GM23338 (cell line): ENCODE results near the gene PSORS1C2. TPM values are rescaled to one million over a fixed set of nuclear protein-coding genes. Genes with fewer than 3 reads are reported as not detected.

Experiments used
- ATAC-seq: fragments of 200-7000 bp; cut with Tn5 transposase; 3 replicates; pipeline ENCODE4 v1.9.1; 2020
- DNase-seq: peaks from one replicate; pipeline ENCODE4 v3.0.0-alpha.2; 2015; ENCODE audit warnings: low spot score
- H2AFZ ChIP-seq: fragments of 200-600 bp; sonication (generic); 2 replicates; pipeline ENCODE4 v1.8.0; 2016; ENCODE audit warnings: antibody characterized with exemption, mild to moderate bottlenecking, moderate library complexity
- H3F3A ChIP-seq: fragments of 200-600 bp; sonication (generic); replicated peaks from 2 replicates; pipeline ENCODE4 v1.8.0; 2017; ENCODE audit warnings: antibody characterized with exemption, mixed run types, low read depth
- H3K27ac ChIP-seq: fragments of 200-600 bp; sonication (generic); 2 replicates; pipeline ENCODE4 v1.6.1; 2016; ENCODE audit warnings: low read depth
- H3K27me3 ChIP-seq: fragments of 200-600 bp; sonication (generic); 2 replicates; pipeline ENCODE4 v1.8.0; 2016; ENCODE audit warnings: mild to moderate bottlenecking, mixed run types, moderate library complexity; ENCODE audit not compliant: insufficient read depth
- H3K36me3 ChIP-seq: fragments of 200-600 bp; sonication (generic); 2 replicates; pipeline ENCODE4 v1.8.0; 2016; ENCODE audit warnings: mild to moderate bottlenecking; ENCODE audit not compliant: insufficient read depth
- H3K4me1 ChIP-seq: fragments of 200-600 bp; sonication (generic); 2 replicates; pipeline ENCODE4 v1.8.0; 2016; ENCODE audit warnings: mild to moderate bottlenecking, moderate library complexity; ENCODE audit not compliant: insufficient read depth
- H3K4me2 ChIP-seq: fragments of 200-600 bp; sonication (generic); 2 replicates; pipeline ENCODE4 v1.7.1; 2017; ENCODE audit warnings: mixed run types
- H3K4me3 ChIP-seq: fragments of 200-600 bp; sonication (generic); 2 replicates; pipeline ENCODE4 v1.6.1; 2016; ENCODE audit warnings: mixed run types
- H3K79me2 ChIP-seq: fragments of 200-600 bp; sonication (generic); replicated peaks from 2 replicates; pipeline ENCODE4 v1.8.0; 2017; ENCODE audit warnings: mild to moderate bottlenecking; ENCODE audit not compliant: insufficient read depth
- H3K9me2 ChIP-seq: fragments of 200-600 bp; sonication (generic); 2 replicates; pipeline ENCODE4 v1.8.0; 2017; ENCODE audit not compliant: insufficient read depth
- H4K20me1 ChIP-seq: fragments of 200-600 bp; sonication (generic); replicated peaks from 2 replicates; pipeline ENCODE4 v1.8.0; 2017; ENCODE audit warnings: mild to moderate bottlenecking; ENCODE audit not compliant: insufficient read depth
- H3K27ac Mint-ChIP-seq: 2 replicates; pipeline ENCODE4 v1.8.0; 2020; ENCODE audit warnings: inconsistent platforms, mild to moderate bottlenecking, moderate library complexity, mixed read lengths
- H3K27me3 Mint-ChIP-seq: 3 replicates; pipeline ENCODE4 v1.8.0; 2022; ENCODE audit warnings: low read depth, mild to moderate bottlenecking, moderate library complexity, mixed read lengths, inconsistent platforms; ENCODE audit not compliant: insufficient read depth, poor library complexity
- H3K36me3 Mint-ChIP-seq: 3 replicates; pipeline ENCODE4 v1.8.0; 2021; ENCODE audit warnings: low read depth, mild to moderate bottlenecking, inconsistent platforms, moderate library complexity, mixed read lengths
- H3K4me1 Mint-ChIP-seq: 3 replicates; pipeline ENCODE4 v1.8.0; 2020; ENCODE audit warnings: mild to moderate bottlenecking, inconsistent platforms, mixed read lengths
- H3K4me3 Mint-ChIP-seq: 3 replicates; pipeline ENCODE4 v1.8.0; 2021; ENCODE audit warnings: moderate library complexity, mild to moderate bottlenecking, inconsistent platforms, mixed read lengths
- H3K9me3 Mint-ChIP-seq: 3 replicates; pipeline ENCODE4 v1.8.0; 2020; ENCODE audit warnings: moderate library complexity, mild to moderate bottlenecking, inconsistent platforms, mixed read lengths
- CREB1 ChIP-seq: fragments of 250-450 bp; sonication (Bioruptor Pico); IDR thresholded peaks from 2 replicates; pipeline ENCODE4 v1.5.0; 2020; ENCODE audit warnings: low read depth, mild to moderate bottlenecking, moderate library complexity
- EZH2 ChIP-seq: fragments of 200-600 bp; sonication (generic); IDR thresholded peaks from one replicate; pipeline ENCODE4 v1.8.0; 2017; ENCODE audit warnings: antibody characterized with exemption, mild to moderate bottlenecking, low read depth; ENCODE audit not compliant: unreplicated experiment
- JUNB ChIP-seq: IDR thresholded peaks from one replicate; pipeline ENCODE4 v1.6.1; 2016; ENCODE audit warnings: antibody characterized with exemption; ENCODE audit not compliant: unreplicated experiment
- STAT1 ChIP-seq: IDR thresholded peaks from one replicate; pipeline ENCODE4 v1.6.1; 2016; ENCODE audit warnings: antibody characterized with exemption; ENCODE audit not compliant: unreplicated experiment
- ZNF331 ChIP-seq: fragments of 250-450 bp; sonication (Bioruptor Pico); IDR thresholded peaks from 2 replicates; pipeline ENCODE4 v1.5.0; 2020; ENCODE audit warnings: low read depth, mild to moderate bottlenecking, moderate library complexity
- polyA plus RNA-seq: library from polyadenylated mRNA; unstranded; fragments of >200 nt; fragmentation: Nextera tagmentation; extraction: Ambion mirVana; gene quantifications from 2 replicates; pipeline ENCODE4 v1.2.1, GENCODE V29; 2016
- total RNA-seq: library from RNA; depleted of rRNA; stranded (reverse); fragments of >200 nt; shearing (Covaris generic); gene quantifications from 2 replicates; pipeline ENCODE4 v1.2.3, GENCODE V29; 2014
- TF ChIP-seq, protein P1 (sequence below): fragments of 250-450 bp; sonication (Bioruptor Pico); IDR thresholded peaks from 2 replicates; pipeline ENCODE4 v1.5.0; 2020; ENCODE audit warnings: mild to moderate bottlenecking, moderate library complexity

PSORS1C2 gene
- total and polyA plus RNA-seq, 2 experiments from 2014 or later: 0.47 TPM; not detected in 1

DNA sequence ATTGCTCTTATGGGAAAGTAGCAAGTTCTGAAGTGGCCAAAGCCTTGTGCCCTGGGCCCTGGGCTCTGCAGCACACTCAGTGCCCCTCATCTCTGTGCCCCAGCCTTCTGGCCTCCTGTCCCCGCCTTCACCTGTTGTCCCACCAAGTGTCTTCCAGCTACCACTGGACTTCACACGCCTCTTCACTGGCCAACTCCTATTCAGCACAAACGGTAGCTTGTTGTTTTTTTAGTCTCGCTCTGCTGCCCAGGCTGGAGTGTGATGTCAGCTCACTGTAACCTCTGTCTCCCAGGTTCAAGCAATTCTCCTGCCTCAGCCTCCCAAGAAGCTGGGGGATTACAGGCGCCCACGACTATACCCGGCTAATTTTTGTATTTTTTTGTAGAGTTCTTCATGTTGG, 13.9 kb upstream of the PSORS1C2 start:
- Histone ChIP-seq H3K36me3 (peaks cover 2% of the 10 kb centered on the region; the same call in 1 of the 2 replicates), H3K9me2 (no peaks in the 10 kb centered on the region), H3F3A (no peaks in the 10 kb centered on the region), H3K4me3 (no peak overlapping the region), H3K4me1 (peaks cover 10% of the 10 kb centered on the region), H2AFZ (no peak overlapping the region), H3K4me2 (no peak overlapping the region), H4K20me1 (no peaks in the 10 kb centered on the region), H3K27ac (no peak overlapping the region), H3K27me3 (no peaks in the 10 kb centered on the region), H3K79me2 (0 out of 2 replicates have a peak, but pooled peaks cover 3% of the 10 kb centered on the region)
- TF ChIP-seq ZNF331 (CRISPR knock-in tag): no peak
- H3K27ac Mint-ChIP-seq: no peak overlapping the region
- peaks cover 11% of the 10 kb centered on the region for H3K27me3 Mint-ChIP-seq
- DNase-seq (no peak), ATAC-seq (no peak)
- H3K9me3 Mint-ChIP-seq: no peaks in the 10 kb centered on the region
- no peak overlapping the region for H3K4me3 Mint-ChIP-seq
- H3K4me1 Mint-ChIP-seq: peaks cover 17% of the 10 kb centered on the region
- peaks cover 65% of the 10 kb centered on the region for H3K36me3 Mint-ChIP-seq

DNA sequence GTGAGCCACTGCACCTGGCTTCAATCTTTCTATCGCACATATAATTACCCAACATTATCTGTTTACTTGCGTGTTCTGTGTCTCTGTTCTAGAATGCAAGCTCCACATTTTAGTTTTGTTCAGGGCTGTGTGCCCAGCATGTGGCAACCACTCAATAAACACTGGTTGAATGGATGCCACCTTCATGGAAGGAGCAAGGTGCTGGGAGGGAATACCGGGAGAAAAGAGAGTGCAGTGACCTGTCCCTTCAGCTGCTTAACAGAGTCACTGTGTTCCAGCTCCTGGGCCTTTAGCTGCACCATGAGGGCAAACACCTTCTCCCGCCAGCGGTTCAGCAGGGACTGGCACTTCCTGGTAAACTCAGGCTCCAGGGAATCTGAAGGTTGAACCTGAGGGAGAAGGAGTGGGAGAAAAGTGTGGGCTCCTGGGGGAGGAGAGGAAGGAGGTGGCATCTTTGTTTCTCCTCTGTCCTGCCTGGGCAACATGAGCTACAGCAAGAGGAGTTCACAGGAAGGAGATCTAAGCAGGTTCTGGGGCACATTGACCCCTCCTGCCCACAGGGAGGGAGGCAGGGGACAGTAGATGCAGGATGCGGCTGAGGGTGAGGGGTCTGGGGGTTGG, 11.1 kb upstream of the PSORS1C2 start:
- Histone ChIP-seq H4K20me1 (no peaks in the 10 kb centered on the region), H3K4me2 (no peak overlapping the region), H3K27me3 (no peaks in the 10 kb centered on the region), H3F3A (no peaks in the 10 kb centered on the region), H3K4me3 (no peak overlapping the region), H3K4me1 (no peaks in the 10 kb centered on the region), H3K36me3 (no peaks in the 10 kb centered on the region; the same call in 1 of the 2 replicates), H3K9me2 (no peaks in the 10 kb centered on the region), H3K27ac (no peak overlapping the region), H2AFZ (no peak overlapping the region), H3K79me2 (no peaks in the 10 kb centered on the region)
- peaks cover 58% of the 10 kb centered on the region for H3K36me3 Mint-ChIP-seq
- no peak for ATAC-seq
- peaks cover 10% of the 10 kb centered on the region for H3K27me3 Mint-ChIP-seq
- H3K27ac Mint-ChIP-seq: no peak overlapping the region
- no peak overlapping the region for H3K4me3 Mint-ChIP-seq
- no peaks in the 10 kb centered on the region for H3K9me3 Mint-ChIP-seq
- DNase-seq: no peak
- TF ChIP-seq CREB1 (no peak), JUNB (no peak), STAT1 (no peak), EZH2 (no peak), ZNF331 (CRISPR knock-in tag) (no peak)
- H3K4me1 Mint-ChIP-seq: peaks cover 2% of the 10 kb centered on the region; the same call in 1 of the 3 replicates

DNA sequence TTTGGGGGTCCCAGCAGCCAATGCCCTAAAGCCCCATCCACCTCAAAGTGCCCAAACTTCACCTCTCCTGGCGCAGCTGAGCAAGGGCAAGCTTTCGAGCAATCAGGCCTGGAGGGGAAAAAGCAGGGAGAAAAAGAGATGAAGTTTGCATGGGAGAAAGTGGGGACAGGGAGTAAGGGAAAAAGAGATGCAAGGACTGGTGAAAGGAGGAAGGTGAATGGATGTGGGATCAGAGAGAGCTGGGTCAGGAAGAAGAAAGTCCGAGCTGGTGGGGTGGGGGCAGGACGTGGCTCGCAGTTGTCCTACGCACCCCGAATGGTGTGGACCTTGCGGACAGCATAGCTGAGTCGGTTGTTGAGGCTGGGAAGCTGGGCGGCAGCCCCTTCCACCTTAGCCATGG, 6.5 kb upstream of the PSORS1C2 start:
- TF ChIP-seq ZNF331 (CRISPR knock-in tag): no peak
- TF ChIP-seq, protein P1, sequence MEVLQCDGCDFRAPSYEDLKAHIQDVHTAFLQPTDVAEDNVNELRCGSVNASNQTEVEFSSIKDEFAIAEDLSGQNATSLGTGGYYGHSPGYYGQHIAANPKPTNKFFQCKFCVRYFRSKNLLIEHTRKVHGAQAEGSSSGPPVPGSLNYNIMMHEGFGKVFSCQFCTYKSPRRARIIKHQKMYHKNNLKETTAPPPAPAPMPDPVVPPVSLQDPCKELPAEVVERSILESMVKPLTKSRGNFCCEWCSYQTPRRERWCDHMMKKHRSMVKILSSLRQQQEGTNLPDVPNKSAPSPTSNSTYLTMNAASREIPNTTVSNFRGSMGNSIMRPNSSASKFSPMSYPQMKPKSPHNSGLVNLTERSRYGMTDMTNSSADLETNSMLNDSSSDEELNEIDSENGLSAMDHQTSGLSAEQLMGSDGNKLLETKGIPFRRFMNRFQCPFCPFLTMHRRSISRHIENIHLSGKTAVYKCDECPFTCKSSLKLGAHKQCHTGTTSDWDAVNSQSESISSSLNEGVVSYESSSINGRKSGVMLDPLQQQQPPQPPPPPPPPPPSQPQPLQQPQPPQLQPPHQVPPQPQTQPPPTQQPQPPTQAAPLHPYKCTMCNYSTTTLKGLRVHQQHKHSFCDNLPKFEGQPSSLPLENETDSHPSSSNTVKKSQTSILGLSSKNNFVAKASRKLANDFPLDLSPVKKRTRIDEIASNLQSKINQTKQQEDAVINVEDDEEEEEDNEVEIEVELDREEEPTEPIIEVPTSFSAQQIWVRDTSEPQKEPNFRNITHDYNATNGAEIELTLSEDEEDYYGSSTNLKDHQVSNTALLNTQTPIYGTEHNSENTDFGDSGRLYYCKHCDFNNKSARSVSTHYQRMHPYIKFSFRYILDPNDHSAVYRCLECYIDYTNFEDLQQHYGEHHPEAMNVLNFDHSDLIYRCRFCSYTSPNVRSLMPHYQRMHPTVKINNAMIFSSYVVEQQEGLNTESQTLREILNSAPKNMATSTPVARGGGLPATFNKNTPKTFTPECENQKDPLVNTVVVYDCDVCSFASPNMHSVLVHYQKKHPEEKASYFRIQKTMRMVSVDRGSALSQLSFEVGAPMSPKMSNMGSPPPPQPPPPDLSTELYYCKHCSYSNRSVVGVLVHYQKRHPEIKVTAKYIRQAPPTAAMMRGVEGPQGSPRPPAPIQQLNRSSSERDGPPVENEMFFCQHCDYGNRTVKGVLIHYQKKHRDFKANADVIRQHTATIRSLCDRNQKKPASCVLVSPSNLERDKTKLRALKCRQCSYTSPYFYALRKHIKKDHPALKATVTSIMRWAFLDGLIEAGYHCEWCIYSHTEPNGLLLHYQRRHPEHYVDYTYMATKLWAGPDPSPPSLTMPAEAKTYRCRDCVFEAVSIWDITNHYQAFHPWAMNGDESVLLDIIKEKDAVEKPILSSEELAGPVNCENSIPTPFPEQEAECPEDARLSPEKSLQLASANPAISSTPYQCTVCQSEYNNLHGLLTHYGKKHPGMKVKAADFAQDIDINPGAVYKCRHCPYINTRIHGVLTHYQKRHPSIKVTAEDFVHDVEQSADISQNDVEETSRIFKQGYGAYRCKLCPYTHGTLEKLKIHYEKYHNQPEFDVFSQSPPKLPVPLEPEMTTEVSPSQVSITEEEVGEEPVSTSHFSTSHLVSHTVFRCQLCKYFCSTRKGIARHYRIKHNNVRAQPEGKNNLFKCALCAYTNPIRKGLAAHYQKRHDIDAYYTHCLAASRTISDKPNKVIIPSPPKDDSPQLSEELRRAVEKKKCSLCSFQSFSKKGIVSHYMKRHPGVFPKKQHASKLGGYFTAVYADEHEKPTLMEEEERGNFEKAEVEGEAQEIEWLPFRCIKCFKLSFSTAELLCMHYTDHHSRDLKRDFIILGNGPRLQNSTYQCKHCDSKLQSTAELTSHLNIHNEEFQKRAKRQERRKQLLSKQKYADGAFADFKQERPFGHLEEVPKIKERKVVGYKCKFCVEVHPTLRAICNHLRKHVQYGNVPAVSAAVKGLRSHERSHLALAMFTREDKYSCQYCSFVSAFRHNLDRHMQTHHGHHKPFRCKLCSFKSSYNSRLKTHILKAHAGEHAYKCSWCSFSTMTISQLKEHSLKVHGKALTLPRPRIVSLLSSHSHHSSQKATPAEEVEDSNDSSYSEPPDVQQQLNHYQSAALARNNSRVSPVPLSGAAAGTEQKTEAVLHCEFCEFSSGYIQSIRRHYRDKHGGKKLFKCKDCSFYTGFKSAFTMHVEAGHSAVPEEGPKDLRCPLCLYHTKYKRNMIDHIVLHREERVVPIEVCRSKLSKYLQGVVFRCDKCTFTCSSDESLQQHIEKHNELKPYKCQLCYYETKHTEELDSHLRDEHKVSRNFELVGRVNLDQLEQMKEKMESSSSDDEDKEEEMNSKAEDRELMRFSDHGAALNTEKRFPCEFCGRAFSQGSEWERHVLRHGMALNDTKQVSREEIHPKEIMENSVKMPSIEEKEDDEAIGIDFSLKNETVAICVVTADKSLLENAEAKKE (CRISPR knock-in tag): no peak
- H3K4me3 Mint-ChIP-seq: no peak overlapping the region
- peaks cover 7% of the 10 kb centered on the region for H3K36me3 ChIP-seq
- no peaks in the 10 kb centered on the region for H3K9me2 ChIP-seq
- H4K20me1 ChIP-seq: no peaks in the 10 kb centered on the region
- peaks cover 8% of the 10 kb centered on the region for H3K27me3 Mint-ChIP-seq
- no peak overlapping the region for H3K27ac ChIP-seq
- no peak for ATAC-seq
- H3K4me2 ChIP-seq: no peak overlapping the region
- DNase-seq: no peak
- peaks cover 19% of the 10 kb centered on the region for H3K4me1 Mint-ChIP-seq
- peaks cover 46% of the 10 kb centered on the region for H3K36me3 Mint-ChIP-seq
- H2AFZ ChIP-seq: no peak overlapping the region
- no peaks in the 10 kb centered on the region; the same call in 1 of the 2 replicates for H3K4me1 ChIP-seq
- H3K4me3 ChIP-seq: no peak overlapping the region
- H3K27me3 ChIP-seq: no peaks in the 10 kb centered on the region
- no peaks in the 10 kb centered on the region for H3K9me3 Mint-ChIP-seq
- no peak overlapping the region for H3K27ac Mint-ChIP-seq
- no peaks in the 10 kb centered on the region for H3K79me2 ChIP-seq
- H3F3A ChIP-seq: no peaks in the 10 kb centered on the region
